CD4-positive, alpha-beta T cell treated with Interferon gamma for 1 hour (primary cell): ENCODE results near the gene FAM120B.
A peak's percentile ranks its signal among the peaks of the same experiment; 100 is the strongest.
"Not testable (repeated sequence)": the region's sequence is repeated elsewhere in the genome, so short reads cannot be mapped to it uniquely, and the experiment has no call there.

ENCODE experiments used
- DNase-seq: peaks from one replicate; pipeline ENCODE4 v3.0.0-alpha.2; 2020

The FAM120B gene

GRCh38 chr6:170306324-170307079 is at the start of gene FAM120B:
TSS of gene FAM120B (plus strand) at chr6:170306758. CDS start at chr6:170317391, 10,633 bp downstream.
- DNase-seq = peak; percentile 97

- no peak for DNase-seq
Observed at GRCh38 chr6:170257376-170257775, 49.2 kb upstream of the FAM120B start.

GRCh38 chr6:170258407-170258806 is 48.2 kb upstream of the FAM120B start:
- DNase-seq = no peak

- DNase-seq = no peak
Observed at GRCh38 chr6:170259278-170259677, 47.3 kb upstream of the FAM120B start.

- no peak for DNase-seq
Observed at GRCh38 chr6:170260686-170261085, 45.9 kb upstream of the FAM120B start.

- no peak for DNase-seq
Observed at GRCh38 chr6:170261643-170262488, 44.7 kb upstream of the FAM120B start.

GRCh38 chr6:170262489-170263088 is 44.0 kb upstream of the FAM120B start:
- DNase-seq = no peak

- DNase-seq = no peak
Observed at GRCh38 chr6:170263410-170263809, 43.1 kb upstream of the FAM120B start.

GRCh38 chr6:170264086-170264485 is 42.5 kb upstream of the FAM120B start:
- no peak for DNase-seq

GRCh38 chr6:170264644-170265043 is 41.9 kb upstream of the FAM120B start:
- not testable (repeated sequence) for DNase-seq

- DNase-seq = no peak
Observed at GRCh38 chr6:170265655-170266054, 40.9 kb upstream of the FAM120B start.

GRCh38 chr6:170266061-170266825 is 40.3 kb upstream of the FAM120B start:
- no peak for DNase-seq

GRCh38 chr6:170267688-170268087 is 38.9 kb upstream of the FAM120B start:
- DNase-seq = no peak

GRCh38 chr6:170268216-170269129 is 38.1 kb upstream of the FAM120B start:
- no peak for DNase-seq

GRCh38 chr6:170269151-170269845 is 37.3 kb upstream of the FAM120B start:
- no peak for DNase-seq

GRCh38 chr6:170269846-170270541 is 36.6 kb upstream of the FAM120B start:
- DNase-seq = no peak

GRCh38 chr6:170270984-170271593 is 35.5 kb upstream of the FAM120B start:
- DNase-seq = no peak

GRCh38 chr6:170271771-170272314 is 34.7 kb upstream of the FAM120B start:
- DNase-seq = peak; percentile 82

- DNase-seq = no peak
Observed at GRCh38 chr6:170272341-170273065, 34.1 kb upstream of the FAM120B start.
